KG1 (cell line): ENCODE data around the gene IL10.

ENCODE experiments used
- DNase-seq: peaks from one replicate; lab custom pipeline; 2025; lab: John Stamatoyannopoulos, UW

The IL10 gene

DNA sequence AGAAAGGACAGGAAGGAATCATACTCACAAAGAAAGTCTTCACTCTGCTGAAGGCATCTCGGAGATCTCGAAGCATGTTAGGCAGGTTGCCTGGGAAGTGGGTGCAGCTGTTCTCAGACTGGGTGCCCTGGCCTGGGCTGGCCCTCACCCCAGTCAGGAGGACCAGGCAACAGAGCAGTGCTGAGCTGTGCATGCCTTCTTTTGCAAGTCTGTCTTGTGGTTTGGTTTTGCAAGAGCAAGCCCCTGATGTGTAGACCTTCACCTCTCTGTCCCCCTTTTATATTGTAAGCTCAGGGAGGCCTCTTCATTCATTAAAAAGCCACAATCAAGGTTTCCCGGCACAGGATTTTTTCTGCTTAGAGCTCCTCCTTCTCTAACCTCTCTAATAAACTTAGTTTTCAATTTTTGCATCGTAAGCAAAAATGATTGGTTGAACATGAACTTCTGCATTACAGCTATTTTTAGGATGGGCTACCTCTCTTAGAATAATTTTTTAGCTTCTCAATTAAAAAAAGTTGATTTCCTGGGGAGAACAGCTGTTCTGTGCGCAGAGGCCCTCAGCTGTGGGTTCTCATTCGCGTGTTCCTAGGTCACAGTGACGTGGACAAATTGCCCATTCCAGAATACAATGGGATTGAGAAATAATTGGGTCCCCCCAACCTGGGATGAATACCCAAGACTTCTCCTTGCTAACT lies at the start of gene IL10:
Gene IL10 (minus strand): TSS at position 252 of the 695 bp plus-strand sequence. CDS start 59 bp downstream, at position 193.
- DNase-seq, result no peak

- DNase-seq, result no peak
These were observed 49.2 kb upstream of the IL10 start for GRCh38 chr1:206821493-206821892.

DNA sequence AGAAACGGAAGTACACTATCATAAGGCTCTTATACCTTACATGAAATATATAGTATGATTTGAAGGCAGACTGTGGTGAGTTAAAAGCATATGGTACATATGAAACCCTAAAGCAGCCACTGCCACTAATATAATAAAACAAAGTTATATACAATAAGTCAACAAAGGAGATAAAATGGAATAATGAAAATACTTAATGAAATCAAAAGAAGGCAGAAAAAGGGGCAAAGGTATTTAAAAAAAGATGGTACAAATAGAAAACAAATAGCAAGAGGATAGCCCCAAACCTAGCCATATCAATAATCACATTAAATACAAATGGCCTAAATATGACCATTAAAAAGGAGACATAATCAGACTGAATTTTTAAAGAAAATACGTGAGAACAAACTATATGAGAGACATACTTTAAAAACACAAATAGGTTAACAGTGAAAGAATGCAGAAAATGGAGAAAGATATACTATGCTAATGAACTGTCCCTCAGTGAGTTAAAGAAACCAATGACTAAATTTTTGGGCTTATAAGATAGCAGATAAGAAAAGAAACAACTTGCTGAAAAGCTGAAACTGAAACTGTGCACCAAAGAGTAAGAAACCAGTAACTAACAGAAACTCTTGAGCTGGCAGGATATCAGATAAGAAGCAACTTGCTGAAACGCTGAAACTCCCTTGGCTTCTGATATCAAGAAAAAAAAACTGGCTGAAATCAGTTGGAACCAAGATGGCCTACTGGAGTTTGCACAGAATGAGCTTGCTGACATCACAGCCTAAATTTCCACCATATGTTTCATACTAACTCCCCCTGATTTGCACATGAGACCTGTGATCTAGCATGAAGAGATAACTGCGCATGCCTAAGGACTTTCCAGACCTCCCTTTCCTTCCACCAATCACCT lies 44.3 kb upstream of the IL10 start:
- no peak for DNase-seq

GRCh38 chr1:206814716-206815341 lies 42.5 kb upstream of the IL10 start:
- no peak for DNase-seq

DNA sequence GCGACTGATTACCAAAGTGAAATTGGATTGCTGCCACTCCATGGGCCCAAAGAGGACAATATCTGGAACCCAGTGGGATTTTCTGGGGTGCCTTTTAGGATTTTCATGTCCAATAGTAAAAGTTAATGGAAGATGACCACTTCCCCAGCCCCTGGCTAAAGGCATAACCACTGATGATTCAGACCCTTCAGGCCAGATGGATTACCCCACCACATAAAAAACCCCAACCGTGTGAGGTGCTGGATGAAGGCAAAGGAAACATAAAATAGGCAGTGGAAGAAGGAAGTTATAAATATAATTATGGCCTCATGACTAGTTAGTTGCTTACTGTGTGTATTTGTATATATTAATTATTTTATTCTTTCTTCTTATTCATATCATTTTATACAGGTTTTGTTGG lies 40.2 kb upstream of the IL10 start:
- DNase-seq, result no peak

GRCh38 chr1:206809504-206810084 lies 37.3 kb upstream of the IL10 start:
- peak; percentile 38 for DNase-seq

- DNase-seq, result no peak
These were observed 36.3 kb upstream of the IL10 start for GRCh38 chr1:206808615-206809014.

- no peak for DNase-seq
These were observed 33.1 kb upstream of the IL10 start for GRCh38 chr1:206805357-206805756.

DNA sequence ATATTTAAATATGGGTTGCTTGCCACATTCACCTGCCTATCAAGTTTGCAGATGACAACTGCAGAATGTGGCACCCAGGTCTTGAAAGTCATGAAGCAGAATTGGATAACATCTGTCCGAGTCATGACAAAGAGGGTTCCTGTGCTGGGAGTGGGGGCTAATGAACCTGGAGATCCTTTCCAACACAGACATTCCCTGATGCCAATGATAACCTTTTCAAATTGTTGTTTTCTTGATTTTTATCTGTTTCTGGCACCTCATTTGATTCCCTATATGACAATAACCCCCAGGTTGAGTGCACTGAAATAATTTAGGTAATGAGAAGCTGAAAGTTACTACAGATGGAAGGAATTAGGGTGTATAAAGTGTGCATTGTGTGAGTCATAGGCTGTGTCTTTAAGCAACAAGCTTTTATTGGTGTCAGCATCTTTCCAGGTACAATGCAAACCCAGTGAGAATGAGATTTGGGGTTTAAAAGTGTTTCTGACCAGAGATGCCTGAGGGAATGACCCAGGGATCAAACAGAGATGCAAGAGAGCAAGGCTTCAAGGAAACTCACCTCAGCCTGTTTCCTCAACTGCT lies 32.0 kb upstream of the IL10 start:
- no peak for DNase-seq

DNA sequence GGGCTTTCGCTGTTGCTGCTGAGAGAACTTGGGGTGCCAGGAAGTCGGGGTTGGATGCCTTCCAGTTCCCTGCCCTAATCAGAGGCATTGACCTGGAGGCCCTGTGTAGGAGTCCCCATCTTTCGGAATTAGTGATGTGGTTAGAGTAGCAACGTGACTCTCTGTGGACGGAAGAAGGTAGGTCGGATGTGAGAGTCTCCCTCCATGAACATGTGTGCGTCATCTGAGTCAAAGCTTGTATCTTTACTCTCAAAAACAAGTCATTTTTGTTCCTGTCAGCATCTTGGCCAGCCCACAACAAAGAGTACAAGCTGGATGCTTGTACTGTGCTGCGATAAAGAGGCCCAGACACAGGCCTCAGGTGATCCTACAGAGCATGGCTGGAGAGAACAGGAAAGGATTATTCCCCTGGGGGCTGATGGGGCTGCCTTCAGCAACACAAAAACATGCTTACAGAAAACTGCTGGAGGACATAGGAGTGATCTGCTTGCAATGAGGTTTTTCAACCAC lies 31.0 kb upstream of the IL10 start:
- DNase-seq, result no peak

DNA sequence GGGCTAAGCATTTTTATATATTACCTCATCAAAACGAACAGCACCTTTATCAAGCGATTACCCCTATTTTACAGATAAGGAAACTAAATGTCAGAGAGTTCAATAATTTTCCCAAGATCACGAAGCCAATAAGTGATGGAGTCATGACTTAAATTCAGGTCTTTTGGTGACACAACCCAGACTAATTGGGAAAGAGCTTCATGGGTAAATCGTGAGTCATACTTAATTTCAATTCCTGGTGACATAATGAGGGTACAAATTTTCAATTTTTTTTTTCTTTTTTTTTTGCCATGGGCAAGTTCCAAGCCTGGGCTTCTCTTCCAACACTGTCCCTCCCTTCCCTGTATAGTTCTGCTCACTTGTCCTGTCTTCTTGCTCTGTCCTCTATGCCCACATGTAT lies 30.1 kb upstream of the IL10 start:
- DNase-seq, result no peak

- DNase-seq, result no peak
These were observed 29.2 kb upstream of the IL10 start for GRCh38 chr1:206801467-206801866.

GRCh38 chr1:206800891-206801290 lies 28.6 kb upstream of the IL10 start:
- DNase-seq, result no peak

DNA sequence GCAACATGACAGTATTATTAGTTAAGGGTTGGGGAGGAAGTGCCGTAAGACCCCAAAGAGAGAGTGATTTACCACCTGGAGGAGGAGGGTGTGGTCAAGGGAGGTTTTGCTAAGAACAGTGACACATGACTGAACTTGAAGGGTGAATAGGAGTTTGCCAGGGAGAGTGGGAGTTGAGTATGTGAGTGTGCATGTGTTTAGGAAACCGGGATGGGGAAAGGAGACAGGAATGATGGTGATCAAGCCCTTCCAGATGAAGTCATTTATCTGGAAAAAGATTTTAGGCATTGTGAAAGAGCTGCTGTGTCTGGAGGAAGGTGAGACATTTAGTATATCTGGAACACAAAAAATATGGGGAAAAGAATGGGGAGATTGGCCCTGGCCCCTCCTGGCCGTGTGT lies 28.1 kb upstream of the IL10 start:
- DNase-seq, result no peak

DNA sequence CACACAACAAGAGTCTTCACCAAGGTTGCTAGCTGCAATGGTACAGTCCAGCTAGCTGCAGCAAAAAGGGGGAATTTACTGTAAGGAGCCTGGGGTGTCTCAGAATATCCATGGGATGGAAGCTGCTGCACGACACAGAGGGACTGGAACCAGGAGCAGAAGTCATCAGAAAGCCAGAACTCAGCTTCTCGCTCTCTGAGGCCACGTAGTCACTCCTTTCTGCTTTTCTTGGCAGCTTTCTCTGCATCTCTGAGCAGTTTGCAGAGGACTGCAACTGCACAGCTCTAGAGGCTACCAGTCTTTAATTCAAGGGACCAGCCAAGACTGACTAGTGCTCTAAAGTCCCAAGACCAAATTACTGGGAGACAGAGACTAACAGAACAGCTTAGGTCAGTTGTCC lies 27.0 kb upstream of the IL10 start:
- DNase-seq, result no peak

DNA sequence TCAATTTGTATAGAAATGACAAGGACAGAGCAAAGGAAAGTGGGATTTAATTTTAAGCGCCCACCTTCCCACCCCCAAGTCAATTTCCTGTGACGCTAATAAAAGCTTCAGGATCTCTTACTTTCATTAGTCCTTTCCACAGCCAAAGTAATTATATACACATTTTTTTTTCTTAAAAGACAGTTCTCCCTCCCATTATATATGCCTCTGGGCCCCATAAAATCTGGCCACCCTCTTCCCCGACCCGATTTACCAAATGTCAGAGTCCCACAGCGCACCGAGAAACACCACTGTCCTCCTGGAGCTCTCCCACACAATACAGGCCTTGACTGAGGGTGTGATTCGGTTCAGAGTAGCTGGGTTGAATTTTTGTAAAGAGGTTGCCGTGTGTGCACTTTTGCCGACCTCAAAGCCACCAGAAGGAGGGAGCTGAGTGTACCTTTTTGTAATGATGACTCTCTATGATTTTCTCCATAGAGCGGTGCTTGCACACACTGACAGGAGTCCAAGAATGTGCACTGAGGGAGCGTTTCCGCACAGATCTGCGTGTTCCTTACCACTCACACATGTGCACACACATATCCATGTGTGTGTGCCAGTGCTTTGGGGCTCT lies 26.2 kb upstream of the IL10 start:
- no peak for DNase-seq

DNA sequence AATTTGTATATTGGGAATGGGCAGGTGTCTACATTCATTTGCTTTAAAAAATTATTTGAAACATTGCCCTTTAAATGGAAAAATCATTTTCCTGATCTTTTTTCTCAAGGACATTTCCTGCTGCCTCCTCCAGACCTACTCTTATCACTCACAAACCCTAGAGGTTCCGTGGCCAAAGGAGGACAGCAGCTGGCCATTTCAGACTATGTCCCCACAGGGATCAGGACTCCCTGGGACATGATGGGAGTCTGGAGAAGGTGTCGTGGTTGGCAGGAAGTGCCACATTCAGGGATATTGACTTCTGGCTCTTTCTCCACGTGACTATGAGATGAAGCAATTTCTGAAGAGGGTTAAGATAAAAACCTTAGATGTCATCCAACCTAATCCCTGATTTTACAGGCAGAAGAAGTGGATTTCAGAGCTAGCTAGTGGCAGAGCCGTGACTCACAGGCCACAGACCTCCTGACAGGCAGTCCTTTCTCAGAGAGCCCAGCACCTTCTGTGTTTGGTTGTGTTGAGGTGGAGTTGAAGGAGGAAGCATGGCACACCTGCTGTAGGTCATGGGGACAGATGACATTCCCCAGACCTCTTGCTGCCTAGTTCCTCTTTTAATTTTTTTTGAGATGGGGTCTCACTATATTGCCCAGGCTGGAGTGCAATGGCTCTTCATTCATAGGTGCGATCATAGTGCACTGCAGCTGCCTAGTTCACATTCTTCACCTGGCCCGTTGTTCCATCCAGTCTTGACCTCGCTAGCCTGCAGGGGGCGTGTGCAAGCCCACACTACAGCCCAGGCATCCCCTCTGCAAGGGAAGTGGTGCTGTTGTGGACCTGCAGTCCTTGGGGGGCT lies 25.5 kb upstream of the IL10 start:
- no peak for DNase-seq

GRCh38 chr1:206796981-206797402 lies 24.7 kb upstream of the IL10 start:
- DNase-seq, result no peak

- no peak for DNase-seq
These were observed 23.8 kb upstream of the IL10 start for GRCh38 chr1:206796116-206796515.

- DNase-seq, result no peak
These were observed 22.1 kb upstream of the IL10 start for GRCh38 chr1:206794294-206794908.
